ENCODE measurements around the gene KRT81.

GRCh38 chr12:52267266-52267665, 24.1 kb downstream of the KRT81 start:
- TF ChIP-seq, protein P1, sequence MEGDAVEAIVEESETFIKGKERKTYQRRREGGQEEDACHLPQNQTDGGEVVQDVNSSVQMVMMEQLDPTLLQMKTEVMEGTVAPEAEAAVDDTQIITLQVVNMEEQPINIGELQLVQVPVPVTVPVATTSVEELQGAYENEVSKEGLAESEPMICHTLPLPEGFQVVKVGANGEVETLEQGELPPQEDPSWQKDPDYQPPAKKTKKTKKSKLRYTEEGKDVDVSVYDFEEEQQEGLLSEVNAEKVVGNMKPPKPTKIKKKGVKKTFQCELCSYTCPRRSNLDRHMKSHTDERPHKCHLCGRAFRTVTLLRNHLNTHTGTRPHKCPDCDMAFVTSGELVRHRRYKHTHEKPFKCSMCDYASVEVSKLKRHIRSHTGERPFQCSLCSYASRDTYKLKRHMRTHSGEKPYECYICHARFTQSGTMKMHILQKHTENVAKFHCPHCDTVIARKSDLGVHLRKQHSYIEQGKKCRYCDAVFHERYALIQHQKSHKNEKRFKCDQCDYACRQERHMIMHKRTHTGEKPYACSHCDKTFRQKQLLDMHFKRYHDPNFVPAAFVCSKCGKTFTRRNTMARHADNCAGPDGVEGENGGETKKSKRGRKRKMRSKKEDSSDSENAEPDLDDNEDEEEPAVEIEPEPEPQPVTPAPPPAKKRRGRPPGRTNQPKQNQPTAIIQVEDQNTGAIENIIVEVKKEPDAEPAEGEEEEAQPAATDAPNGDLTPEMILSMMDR (IDR thresholded peaks at IDR 0.05), result no peak
- TF ChIP-seq POLR2AphosphoS5 (IDR thresholded peaks at IDR 0.05), result no peak
- TF ChIP-seq POLR2A (IDR thresholded peaks at IDR 0.05; ENCODE audit: low read depth), result no peak
- TF ChIP-seq EP300 (IDR thresholded peaks at IDR 0.05), result no peak

Measured in esophagus muscularis mucosa (tissue), 4 donors.